Hepatocyte (in vitro differentiated cells): Measurements from ENCODE around the gene MN1. TPM values are rescaled to one million over a fixed set of nuclear protein-coding genes. Genes with fewer than 3 reads are reported as not detected.

Experiments used
- DNase-seq: peaks from one replicate; pipeline ENCODE4 v3.0.0-alpha.2; 2016; ENCODE audit warnings: low spot score
- H2AFZ ChIP-seq: fragments of 200-600 bp; sonication (generic); 2 replicates; pipeline ENCODE4 v1.6.0; 2016; ENCODE audit warnings: antibody characterized with exemption, mild to moderate bottlenecking
- H3K27ac ChIP-seq: fragments of 200-600 bp; sonication (generic); 2 replicates; pipeline ENCODE4 v1.5.1; 2016; ENCODE audit warnings: mild to moderate bottlenecking
- H3K27me3 ChIP-seq: fragments of 200-600 bp; sonication (generic); 2 replicates; pipeline ENCODE4 v1.6.1; 2016
- H3K36me3 ChIP-seq: fragments of 200-600 bp; sonication (generic); replicated peaks from 2 replicates; pipeline ENCODE4 v1.5.1; 2016; ENCODE audit warnings: low read depth; ENCODE audit not compliant: insufficient read depth
- H3K4me1 ChIP-seq: fragments of 200-600 bp; sonication (generic); 2 replicates; pipeline ENCODE4 v1.5.1; 2016; ENCODE audit warnings: mild to moderate bottlenecking, moderate library complexity; ENCODE audit not compliant: insufficient read depth
- H3K4me2 ChIP-seq: fragments of 200-600 bp; sonication (generic); 2 replicates; pipeline ENCODE4 v1.6.0; 2016
- H3K4me3 ChIP-seq: fragments of 200-600 bp; sonication (generic); 2 replicates; pipeline ENCODE4 v1.5.1; 2016; ENCODE audit warnings: mild to moderate bottlenecking
- H3K79me2 ChIP-seq: fragments of 200-600 bp; sonication (generic); 2 replicates; pipeline ENCODE4 v1.6.0; 2017; ENCODE audit warnings: mild to moderate bottlenecking
- H3K9me2 ChIP-seq: fragments of 200-600 bp; sonication (generic); replicated peaks from 2 replicates; pipeline ENCODE4 v1.6.0; 2017; ENCODE audit warnings: mild to moderate bottlenecking; ENCODE audit not compliant: insufficient read depth
- H3K9me3 ChIP-seq: fragments of 200-600 bp; sonication (generic); 2 replicates; pipeline ENCODE4 v1.5.1; 2016; ENCODE audit warnings: low read depth, mild to moderate bottlenecking
- H4K20me1 ChIP-seq: fragments of 200-600 bp; sonication (generic); 2 replicates; pipeline ENCODE4 v1.6.0; 2016; ENCODE audit warnings: mild to moderate bottlenecking; ENCODE audit not compliant: insufficient read depth, poor library complexity, severe bottlenecking
- EZH2 ChIP-seq: fragments of 200-600 bp; sonication (generic); IDR thresholded peaks from 2 replicates; pipeline ENCODE4 v1.6.1; 2016; ENCODE audit warnings: antibody characterized with exemption, mild to moderate bottlenecking, borderline replicate concordance
- EZH2phosphoT487 ChIP-seq: fragments of 200-600 bp; sonication (generic); IDR thresholded peaks from one replicate; pipeline ENCODE4 v1.6.1; 2018; ENCODE audit warnings: antibody characterized with exemption, mild to moderate bottlenecking, low read depth, moderate library complexity; ENCODE audit not compliant: unreplicated experiment, severe bottlenecking
- WGBS: methylation state at CpG from one replicate; pipeline ENCODE4 v1.1.6; 2016; ENCODE audit warnings: low lambda C conversion rate; ENCODE audit errors: missing lambda C conversion rate; 5-methylcytosine and 5-hydroxymethylcytosine counted together
- polyA plus RNA-seq: library from polyadenylated mRNA; unstranded; fragments of >200 nt; fragmentation: Nextera tagmentation; extraction: Ambion mirVana; gene quantifications from 2 replicates; pipeline ENCODE4 v1.2.1, GENCODE V29; 2016
- total RNA-seq: library from RNA; depleted of rRNA; stranded (reverse); fragments of >200 nt; gene quantifications from 2 replicates; pipeline ENCODE4 v1.2.3, GENCODE V29; 2014
- TF ChIP-seq, protein P1 (sequence below): fragments of 200-600 bp; sonication (generic); IDR thresholded peaks from 2 replicates; pipeline ENCODE4 v1.5.1; 2016; ENCODE audit warnings: antibody characterized with exemption, mild to moderate bottlenecking; ENCODE audit not compliant: poor library complexity

MN1 gene
- total and polyA plus RNA-seq, 2 experiments from 2014 or later: 2.3 to 4.4 TPM

DNA sequence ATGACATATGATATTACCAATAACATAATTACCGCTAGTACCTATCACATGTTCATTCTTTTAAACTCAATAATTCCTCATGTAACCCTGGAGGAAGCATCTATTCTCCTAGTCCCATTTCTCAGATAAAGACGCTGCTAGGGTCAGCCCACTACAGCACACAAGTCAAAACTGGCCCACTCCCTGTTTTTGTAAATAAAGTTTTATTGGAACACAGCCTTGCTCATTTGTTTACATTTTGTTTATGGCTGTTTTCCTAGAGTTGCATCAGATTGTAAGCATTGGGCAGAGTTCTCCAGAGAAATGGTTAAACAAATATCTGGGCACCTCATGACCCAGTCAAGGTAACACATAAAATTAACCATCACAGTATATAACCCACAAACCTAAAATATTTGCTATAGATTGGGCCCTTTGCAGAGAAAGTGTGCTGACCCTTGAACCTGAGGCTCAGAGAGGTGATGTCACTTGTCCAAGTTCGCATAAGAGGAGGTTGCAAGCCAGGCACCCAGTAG lies 36.8 kb downstream of the MN1 start:
- Histone ChIP-seq H4K20me1 (no peaks in the 10 kb centered on the region), H2AFZ (no peak overlapping the region), H3K4me3 (no peak overlapping the region), H3K4me1 (no peaks in the 10 kb centered on the region), H3K9me3 (no peaks in the 10 kb centered on the region), H3K79me2 (no peaks in the 10 kb centered on the region), H3K9me2 (no peaks in the 10 kb centered on the region), H3K4me2 (no peak overlapping the region), H3K27me3 (no peaks in the 10 kb centered on the region), H3K27ac (no peak overlapping the region), H3K36me3 (no peaks in the 10 kb centered on the region)
- DNase-seq: no peak
- WGBS: 89% methylated on average over 3 of the region's 3 CpGs
- TF ChIP-seq EZH2 (no peak), EZH2phosphoT487 (no peak)

DNA sequence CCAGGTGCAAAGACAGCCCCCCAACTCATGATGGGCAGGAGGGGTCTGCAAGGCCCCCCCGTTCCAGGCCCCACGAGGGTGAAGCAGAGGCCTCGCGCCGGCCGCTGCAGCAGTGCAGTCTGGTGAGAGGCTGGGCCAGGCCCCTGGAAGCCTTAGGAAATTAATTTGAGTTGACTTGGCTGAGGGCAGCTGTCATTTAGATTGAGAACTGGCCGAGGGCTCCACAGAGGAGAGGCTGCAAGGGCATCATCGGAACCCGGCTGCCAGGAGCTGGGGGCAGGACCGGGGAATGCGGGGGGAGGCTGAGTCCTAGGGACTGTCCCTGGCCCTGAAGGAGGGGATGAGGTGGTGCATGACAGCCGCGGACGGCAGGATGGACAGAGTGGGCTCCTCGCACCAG lies 39.9 kb downstream of the MN1 start:
- no peaks in the 10 kb centered on the region for H3K4me1 ChIP-seq
- H3K27me3 ChIP-seq: no peaks in the 10 kb centered on the region
- no peak for DNase-seq
- no peaks in the 10 kb centered on the region for H4K20me1 ChIP-seq
- H3K36me3 ChIP-seq: no peaks in the 10 kb centered on the region
- 89% methylated on average over 14 of the region's 15 CpGs for WGBS
- no peak overlapping the region for H3K4me3 ChIP-seq
- H3K27ac ChIP-seq: no peak overlapping the region
- H3K9me2 ChIP-seq: no peaks in the 10 kb centered on the region
- no peak overlapping the region for H2AFZ ChIP-seq
- TF ChIP-seq EZH2: no peak
- no peak for TF ChIP-seq EZH2phosphoT487
- TF ChIP-seq, protein P1, sequence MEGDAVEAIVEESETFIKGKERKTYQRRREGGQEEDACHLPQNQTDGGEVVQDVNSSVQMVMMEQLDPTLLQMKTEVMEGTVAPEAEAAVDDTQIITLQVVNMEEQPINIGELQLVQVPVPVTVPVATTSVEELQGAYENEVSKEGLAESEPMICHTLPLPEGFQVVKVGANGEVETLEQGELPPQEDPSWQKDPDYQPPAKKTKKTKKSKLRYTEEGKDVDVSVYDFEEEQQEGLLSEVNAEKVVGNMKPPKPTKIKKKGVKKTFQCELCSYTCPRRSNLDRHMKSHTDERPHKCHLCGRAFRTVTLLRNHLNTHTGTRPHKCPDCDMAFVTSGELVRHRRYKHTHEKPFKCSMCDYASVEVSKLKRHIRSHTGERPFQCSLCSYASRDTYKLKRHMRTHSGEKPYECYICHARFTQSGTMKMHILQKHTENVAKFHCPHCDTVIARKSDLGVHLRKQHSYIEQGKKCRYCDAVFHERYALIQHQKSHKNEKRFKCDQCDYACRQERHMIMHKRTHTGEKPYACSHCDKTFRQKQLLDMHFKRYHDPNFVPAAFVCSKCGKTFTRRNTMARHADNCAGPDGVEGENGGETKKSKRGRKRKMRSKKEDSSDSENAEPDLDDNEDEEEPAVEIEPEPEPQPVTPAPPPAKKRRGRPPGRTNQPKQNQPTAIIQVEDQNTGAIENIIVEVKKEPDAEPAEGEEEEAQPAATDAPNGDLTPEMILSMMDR: no peak
- no peak overlapping the region for H3K4me2 ChIP-seq
- no peaks in the 10 kb centered on the region for H3K79me2 ChIP-seq
- H3K9me3 ChIP-seq: no peaks in the 10 kb centered on the region

DNA sequence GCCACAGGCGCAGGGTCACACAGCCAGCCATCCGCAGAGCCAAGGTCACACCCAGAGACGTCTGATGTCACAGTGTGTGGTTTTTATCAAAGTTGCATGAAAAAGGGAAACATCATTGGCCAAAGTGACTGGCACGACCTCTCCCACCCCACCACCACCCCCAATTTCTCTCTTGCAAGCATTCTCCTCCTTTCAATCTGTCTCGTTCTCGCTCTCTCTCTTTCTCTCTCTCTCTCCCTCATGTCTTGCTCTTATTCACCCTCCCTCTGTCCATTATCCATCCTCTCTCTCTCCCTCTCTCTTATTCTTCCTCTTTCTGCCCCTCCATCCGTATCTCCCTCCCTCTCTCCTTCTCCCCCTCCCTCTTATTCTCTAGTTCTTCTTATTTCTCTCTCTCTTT lies 40.6 kb downstream of the MN1 start:
- WGBS: 92% methylated on average over 4 of the region's 7 CpGs
- Histone ChIP-seq H3K4me3 (no peak overlapping the region), H2AFZ (no peak overlapping the region), H3K36me3 (no peaks in the 10 kb centered on the region), H3K9me2 (no peaks in the 10 kb centered on the region), H3K4me2 (no peak overlapping the region), H3K79me2 (no peaks in the 10 kb centered on the region), H3K9me3 (no peaks in the 10 kb centered on the region), H3K27ac (no peak overlapping the region), H4K20me1 (no peaks in the 10 kb centered on the region), H3K4me1 (no peaks in the 10 kb centered on the region), H3K27me3 (no peaks in the 10 kb centered on the region)
- TF ChIP-seq EZH2phosphoT487: no peak
- TF ChIP-seq, protein P1: no peak
- TF ChIP-seq EZH2: no peak
- DNase-seq: no peak

DNA sequence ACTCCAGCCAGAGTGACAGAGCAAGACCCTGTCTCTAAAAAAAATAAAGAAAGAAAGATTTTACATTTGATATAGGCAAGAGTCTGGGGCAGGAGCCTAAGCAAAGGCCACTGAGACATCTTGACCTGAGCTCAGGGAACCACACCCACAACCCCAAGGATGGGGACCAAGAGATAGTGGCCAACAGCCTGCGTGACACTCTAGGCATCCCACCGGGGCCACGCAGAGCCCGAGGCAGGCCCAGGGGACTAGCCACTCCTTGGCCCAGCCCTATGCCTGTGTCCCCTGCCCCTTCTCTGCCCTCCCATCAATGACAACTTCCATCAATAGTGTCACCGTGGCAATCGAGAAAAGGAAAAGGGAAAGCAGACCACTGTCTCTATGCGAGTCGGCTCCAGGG lies 41.1 kb downstream of the MN1 start:
- H3K79me2 ChIP-seq: no peaks in the 10 kb centered on the region
- H3K36me3 ChIP-seq: no peaks in the 10 kb centered on the region
- H4K20me1 ChIP-seq: no peaks in the 10 kb centered on the region
- no peak overlapping the region for H3K27ac ChIP-seq
- H3K9me3 ChIP-seq: no peaks in the 10 kb centered on the region
- DNase-seq: no peak
- H3K4me2 ChIP-seq: no peak overlapping the region
- no peaks in the 10 kb centered on the region for H3K27me3 ChIP-seq
- TF ChIP-seq EZH2: no peak
- TF ChIP-seq EZH2phosphoT487: no peak
- TF ChIP-seq, protein P1: no peak
- H3K4me3 ChIP-seq: no peak overlapping the region
- 93% methylated on average over 7 of the region's 8 CpGs for WGBS
- H3K4me1 ChIP-seq: no peaks in the 10 kb centered on the region
- no peaks in the 10 kb centered on the region for H3K9me2 ChIP-seq
- H2AFZ ChIP-seq: no peak overlapping the region
